ENCODE results near the gene CEP120.

The CEP120 gene

GRCh38 chr5:123305751-123306150 lies 117.5 kb downstream of the CEP120 start:
- no peak overlapping the region for H3K4me3 Mint-ChIP-seq
- H3K36me3 Mint-ChIP-seq (ENCODE audit: low read depth), result no peaks in the 10 kb centered on the region
- TF ChIP-seq CTCF (IDR thresholded peaks at IDR 0.05; ENCODE audit: unreplicated experiment in 3 of 3), result no peak
- no peaks in the 10 kb centered on the region for H3K27me3 Mint-ChIP-seq (ENCODE audit: low read depth)
- H3K27ac Mint-ChIP-seq, result no peak overlapping the region
- H3K9me3 Mint-ChIP-seq, result no peaks in the 10 kb centered on the region
- H3K4me1 Mint-ChIP-seq, result no peaks in the 10 kb centered on the region

GRCh38 chr5:123304777-123305316 lies 118.4 kb downstream of the CEP120 start:
- no peak overlapping the region for H3K27ac Mint-ChIP-seq
- H3K4me3 Mint-ChIP-seq, result no peak overlapping the region
- H3K27me3 Mint-ChIP-seq (ENCODE audit: low read depth), result no peaks in the 10 kb centered on the region
- H3K4me1 Mint-ChIP-seq, result no peaks in the 10 kb centered on the region
- no peak for TF ChIP-seq CTCF (IDR thresholded peaks at IDR 0.05; ENCODE audit: unreplicated experiment in 3 of 3)
- no peaks in the 10 kb centered on the region for H3K36me3 Mint-ChIP-seq (ENCODE audit: low read depth)
- peaks cover 8% of the 10 kb centered on the region for H3K9me3 Mint-ChIP-seq

- no peak overlapping the region for H3K27ac Mint-ChIP-seq
- no peak overlapping the region for H3K4me3 Mint-ChIP-seq
- H3K4me1 Mint-ChIP-seq, result no peaks in the 10 kb centered on the region
- no peaks in the 10 kb centered on the region for H3K27me3 Mint-ChIP-seq (ENCODE audit: low read depth)
- peaks cover 13% of the 10 kb centered on the region for H3K9me3 Mint-ChIP-seq
- no peaks in the 10 kb centered on the region for H3K36me3 Mint-ChIP-seq (ENCODE audit: low read depth)
- TF ChIP-seq CTCF (IDR thresholded peaks at IDR 0.05; ENCODE audit: unreplicated experiment in 3 of 3), result no peak
Measured at GRCh38 chr5:123303802-123304201, 119.4 kb downstream of the CEP120 start.

GRCh38 chr5:123300266-123300665 lies 122.9 kb downstream of the CEP120 start:
- Mint-ChIP-seq H3K4me3 (no peak overlapping the region), H3K4me1 (no peaks in the 10 kb centered on the region), H3K27me3 (ENCODE audit: low read depth) (no peaks in the 10 kb centered on the region), H3K36me3 (ENCODE audit: low read depth) (no peaks in the 10 kb centered on the region), H3K27ac (no peak overlapping the region), H3K9me3 (peaks cover 15% of the 10 kb centered on the region)
- TF ChIP-seq CTCF (IDR thresholded peaks at IDR 0.05; ENCODE audit: unreplicated experiment in 3 of 3), result no peak

- Mint-ChIP-seq H3K36me3 (ENCODE audit: low read depth) (no peaks in the 10 kb centered on the region), H3K27me3 (ENCODE audit: low read depth) (no peaks in the 10 kb centered on the region), H3K4me1 (no peaks in the 10 kb centered on the region), H3K4me3 (no peak overlapping the region), H3K9me3 (peaks cover 15% of the 10 kb centered on the region), H3K27ac (no peak overlapping the region)
- TF ChIP-seq CTCF (IDR thresholded peaks at IDR 0.05; ENCODE audit: unreplicated experiment in 3 of 3), result no peak
Measured at GRCh38 chr5:123299136-123299535, 124.1 kb downstream of the CEP120 start.

- no peaks in the 10 kb centered on the region for H3K36me3 Mint-ChIP-seq (ENCODE audit: low read depth)
- peaks cover 15% of the 10 kb centered on the region for H3K9me3 Mint-ChIP-seq
- no peak overlapping the region for H3K4me3 Mint-ChIP-seq
- H3K27me3 Mint-ChIP-seq (ENCODE audit: low read depth), result no peaks in the 10 kb centered on the region
- no peak for TF ChIP-seq CTCF (IDR thresholded peaks at IDR 0.05; ENCODE audit: unreplicated experiment in 3 of 3)
- no peaks in the 10 kb centered on the region for H3K4me1 Mint-ChIP-seq
- no peak overlapping the region for H3K27ac Mint-ChIP-seq
Measured at GRCh38 chr5:123298335-123299030, 124.7 kb downstream of the CEP120 start.

All from nephron (organoid).